K562 (cell line): ENCODE measurements around the gene DRC1. TPM values are rescaled to one million over a fixed set of nuclear protein-coding genes. Genes with fewer than 3 reads are reported as not detected.

ENCODE experiments used
- ATAC-seq: fragments of 200-7000 bp; cut with Tn5 transposase; 3 replicates; pipeline ENCODE4 v1.9.1; 2020; ENCODE audit warnings: moderate library complexity
- BruUV-seq: library from RNA; stranded (reverse); fragments of 400-500 nt; replicated peaks from 2 replicates; lab custom pipeline; 2021; lab: Mats Ljungman, UMichigan
- CTCF ChIA-PET: fragments of 300-600 bp; formaldehyde crosslinking; extraction: SDS; loops from one replicate; lab custom pipeline; 2021; ENCODE audit warnings: low intra/inter-chr PET ratio; lab: Yijun Ruan, JAX
- POLR2A ChIA-PET: fragments of 300-600, 350-650 bp; sonication (Branson Sonifier 250); formaldehyde crosslinking; extraction: SDS; loops from one replicate; lab custom pipeline; 2021; ENCODE audit warnings: antibody characterized with exemption, inconsistent platforms; lab: Yijun Ruan, JAX
- DNase-seq, 4 experiments: peaks; one replicate each; pipeline versions ENCODE4 v3.0.0 to v3.0.0-alpha.2; 2011 to 2018; ENCODE audit warnings: low spot score in 3 of 4, mixed read lengths in 3 of 4; ENCODE audit errors: extremely low read depth in 1 of 4
- FAIRE-seq: peaks from 2 replicates; lab custom pipeline; 2011; peaks lifted over from hg19 to GRCh38; lab: Jason Lieb, UNC
- H2AFZ ChIP-seq: 2 replicates; pipeline ENCODE4 v1.6.0; 2011; ENCODE audit warnings: low read depth, low read length, control low read depth, inconsistent platforms
- H3K27ac ChIP-seq: fragments of 200-600 bp; 3 replicates; pipeline ENCODE4 v1.8.0; 2011; ENCODE audit warnings: low read depth, mild to moderate bottlenecking, control low read depth, inconsistent platforms, low read length, moderate library complexity, mixed read lengths; ENCODE audit errors: extremely low read depth
- H3K27me3 ChIP-seq, 2 experiments: fragments of 300-600 bp in 1 of 2; 2 replicates in 1 of 2; 3 replicates in 1 of 2; pipeline versions ENCODE4 v1.6.0 to v1.8.0; 2011; ENCODE audit warnings: inconsistent platforms in 2 of 2, low read length in 2 of 2, mild to moderate bottlenecking in 1 of 2, mixed read lengths in 1 of 2, moderate library complexity in 1 of 2; ENCODE audit not compliant: control insufficient read depth in 2 of 2, insufficient read depth in 2 of 2
- H3K36me3 ChIP-seq: fragments of 300-600 bp; 3 replicates; pipeline ENCODE4 v1.8.0; 2011; ENCODE audit warnings: mild to moderate bottlenecking, low read length, inconsistent platforms; ENCODE audit not compliant: control insufficient read depth, insufficient read depth
- H3K4me1 ChIP-seq, 2 experiments: fragments of 200-600 bp in 1 of 2; replicated peaks in 1 of 2; 2 replicates in 1 of 2; 3 replicates in 1 of 2; pipeline versions ENCODE4 v1.5.1 to v1.8.0; 2011; ENCODE audit warnings: inconsistent platforms in 2 of 2, low read length in 2 of 2, mild to moderate bottlenecking in 1 of 2, mixed read lengths in 1 of 2, moderate library complexity in 1 of 2; ENCODE audit not compliant: control insufficient read depth in 2 of 2, insufficient read depth in 2 of 2
- H3K4me2 ChIP-seq: 2 replicates; pipeline ENCODE4 v1.6.1; 2011; ENCODE audit warnings: low read length, control low read depth, inconsistent platforms, mixed read lengths; ENCODE audit not compliant: insufficient read depth
- H3K4me3 ChIP-seq: fragments of 200-600 bp; sonication (generic), shearing (Covaris generic); 2 replicates; pipeline ENCODE4 v1.5.1; 2016; ENCODE audit warnings: control low read depth, inconsistent platforms
- H3K79me2 ChIP-seq: fragments of 200-600 bp; 3 replicates; pipeline ENCODE4 v1.8.0; 2011; ENCODE audit warnings: low read length, inconsistent platforms; ENCODE audit not compliant: control insufficient read depth, insufficient read depth
- H3K9ac ChIP-seq, 2 experiments: 2 replicates each; pipeline versions ENCODE4 v1.6.0 to v1.6.1; 2011; ENCODE audit warnings: low read depth in 2 of 2, low read length in 2 of 2, control low read depth in 1 of 2, inconsistent platforms in 1 of 2, mild to moderate bottlenecking in 1 of 2, mixed read lengths in 1 of 2; ENCODE audit not compliant: insufficient read depth in 1 of 2
- H3K9me1 ChIP-seq: one replicate; pipeline ENCODE4 v1.6.0; 2011; ENCODE audit warnings: inconsistent platforms, mild to moderate bottlenecking, low read length, moderate library complexity; ENCODE audit not compliant: control insufficient read depth, insufficient read depth
- H3K9me3 ChIP-seq: replicated peaks from 2 replicates; pipeline ENCODE4 v1.5.1; 2011; ENCODE audit warnings: low read depth, low read length, inconsistent platforms; ENCODE audit not compliant: control insufficient read depth, insufficient read depth
- H4K20me1 ChIP-seq: replicated peaks from 2 replicates; pipeline ENCODE4 v1.6.1; 2011; ENCODE audit warnings: low read length, inconsistent platforms, mixed read lengths; ENCODE audit not compliant: control insufficient read depth, insufficient read depth
- C11orf30 ChIP-seq: fragments of 450-650 bp; IDR thresholded peaks from 2 replicates; pipeline ENCODE4 v1.6.1; 2016; ENCODE audit warnings: low read depth, mild to moderate bottlenecking
- CHD4 ChIP-seq: fragments of 200-600 bp; sonication (generic); IDR thresholded peaks from 3 replicates; pipeline ENCODE4 v1.6.1; 2012; ENCODE audit warnings: low read depth, mild to moderate bottlenecking, mixed read lengths, low read length, inconsistent platforms; ENCODE audit not compliant: insufficient read depth, insufficient replicate concordance, poor library complexity, severe bottlenecking
- CREBBP ChIP-seq: IDR thresholded peaks from one replicate; pipeline ENCODE4 v1.6.1; 2012; ENCODE audit warnings: low read depth, mild to moderate bottlenecking, control low read depth, inconsistent platforms, low read length
- GTF2F1 ChIP-seq: IDR thresholded peaks from 2 replicates; pipeline ENCODE4 v1.6.1; 2011; ENCODE audit warnings: low read depth, low read length, improper control_type of control experiment
- IRF2 ChIP-seq: sonication (generic); formaldehyde crosslinking; IDR thresholded peaks from 2 replicates; pipeline ENCODE4 v1.8.1; 2022; ENCODE audit warnings: mild to moderate bottlenecking, missing genetic modification reagents
- KLF10 ChIP-seq: fragments of 250-450 bp; sonication (Bioruptor Pico); IDR thresholded peaks from 2 replicates; pipeline ENCODE4 v1.6.1; 2021; ENCODE audit warnings: matching md5 sums
- MEF2D ChIP-seq: conservative IDR thresholded peaks from 2 replicates; pipeline ENCODE4 v1.6.1; 2016; ENCODE audit warnings: low read depth, missing genetic modification characterization, missing compliant biosample characterization
- PPARD ChIP-seq: fragments of 250-450 bp; sonication (Bioruptor Pico); IDR thresholded peaks from 2 replicates; pipeline ENCODE4 v1.8.0; 2022; ENCODE audit warnings: inconsistent platforms, mild to moderate bottlenecking, moderate library complexity
- WHSC1 ChIP-seq: IDR thresholded peaks from one replicate; pipeline ENCODE4 v1.6.1; 2012; ENCODE audit warnings: low read length, control low read depth, inconsistent platforms
- ZBTB1 ChIP-seq: sonication (generic); formaldehyde crosslinking; IDR thresholded peaks from 2 replicates; pipeline ENCODE4 v1.8.1; 2023; ENCODE audit warnings: missing genetic modification reagents, low read depth, mild to moderate bottlenecking, borderline replicate concordance
- WGBS: fragments of 100-300 bp; shearing (Covaris generic); methylation state at CpG from one replicate; pipeline ENCODE4 v1.1.6; 2016; ENCODE audit warnings: low coverage, mixed read lengths; ENCODE audit not compliant: insufficient coverage; ENCODE audit errors: missing lambda C conversion rate; 5-methylcytosine and 5-hydroxymethylcytosine counted together
- in situ Hi-C: fragments of 300-500 bp; cut with MboI; formaldehyde crosslinking; loops from 4 replicates; pipeline ENCODE4 v1.15.0; 2018; ENCODE audit warnings: inconsistent platforms, mixed read lengths
- intact Hi-C: fragments of 100-400 bp; cut with micrococcal nuclease; formaldehyde crosslinking; loops from 2 replicates; pipeline ENCODE4 v1.14.2; 2022
- polyA plus RNA-seq, 8 experiments: library from polyadenylated mRNA; depleted of rRNA in 4 of 8; stranded (reverse) in 5 of 8; unstranded in 3 of 8; fragments of >200 nt; fragmentation: Nextera tagmentation in 2 of 8; fragmentation: Illumina TruSeq in 1 of 8; extraction: Ambion mirVana in 2 of 8; extraction: Trizol in 1 of 8; gene quantifications; 2 replicates each; pipeline versions ENCODE4 v1.2.1 to v1.2.3, GENCODE V29; 2011 to 2014; ENCODE audit warnings: inconsistent platforms in 1 of 8, missing spikeins in 1 of 8
- total RNA-seq, 7 experiments: library from RNA; depleted of rRNA in 6 of 7; stranded (reverse); fragments of >200 nt in 6 of 7; fragmentation: Illumina TruSeq in 2 of 7; extraction: Trizol in 2 of 7; gene quantifications; 2 replicates each; pipeline versions ENCODE4 v1.2.1 to v1.2.3, GENCODE V29; 2011 to 2021; ENCODE audit warnings: low replicate concordance in 1 of 7
- TF ChIP-seq, protein P1 (sequence below): fragments of 250-450 bp; sonication (Bioruptor Pico); IDR thresholded peaks from 2 replicates; pipeline ENCODE4 v1.5.0; 2021
- TF ChIP-seq, protein P2 (sequence below), 2 experiments: fragments of 450-650 bp in 1 of 2; sonication (generic) in 1 of 2; formaldehyde crosslinking in 1 of 2; IDR thresholded peaks in 1 of 2; conservative IDR thresholded peaks in 1 of 2; 2 replicates each; pipeline versions ENCODE4 v1.6.1 to v1.8.1; 2016 to 2023; ENCODE audit warnings: mild to moderate bottlenecking in 2 of 2, moderate library complexity in 2 of 2, inconsistent platforms in 1 of 2, missing genetic modification reagents in 1 of 2

Gene DRC1
- total and polyA plus RNA-seq, 9 of the 15 experiments (the other 6 are each of a cell fraction or from before 2014, with no cell fraction given), result 0.07 to 0.10 TPM; not detected in 7

DNA sequence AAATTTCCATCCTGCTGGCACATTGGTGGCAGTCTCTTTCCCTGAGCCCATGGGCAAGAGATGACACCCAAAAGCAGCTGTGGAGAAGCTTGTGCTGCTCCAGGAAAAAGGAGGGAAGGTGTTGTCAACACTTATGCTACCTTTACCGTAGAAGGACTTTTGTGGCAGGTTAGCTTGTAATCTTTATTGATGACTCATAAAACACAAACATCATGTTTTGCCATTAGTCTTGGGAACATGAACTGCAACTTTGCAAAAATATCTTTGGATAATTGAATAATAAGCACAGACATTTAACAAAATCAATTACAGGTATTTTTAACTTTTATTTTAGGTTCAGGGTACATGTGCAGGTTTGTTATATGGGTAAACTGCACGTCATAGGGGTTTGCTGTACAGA, 33.4 kb downstream of the DRC1 start:
- TF ChIP-seq WHSC1, result no peak
- no peak for TF ChIP-seq MEF2D (tag)
- TF ChIP-seq ZBTB1 (CRISPR knock-in tag), result no peak
- no peak for TF ChIP-seq CREBBP
- TF ChIP-seq KLF10, result no peak
- TF ChIP-seq, protein P1, sequence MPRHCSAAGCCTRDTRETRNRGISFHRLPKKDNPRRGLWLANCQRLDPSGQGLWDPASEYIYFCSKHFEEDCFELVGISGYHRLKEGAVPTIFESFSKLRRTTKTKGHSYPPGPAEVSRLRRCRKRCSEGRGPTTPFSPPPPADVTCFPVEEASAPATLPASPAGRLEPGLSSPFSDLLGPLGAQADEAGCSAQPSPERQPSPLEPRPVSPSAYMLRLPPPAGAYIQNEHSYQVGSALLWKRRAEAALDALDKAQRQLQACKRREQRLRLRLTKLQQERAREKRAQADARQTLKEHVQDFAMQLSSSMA (CRISPR knock-in tag), result no peak
- TF ChIP-seq C11orf30, result 0 out of 2 replicates have a peak, but pooled peaks have one; percentile 5
- TF ChIP-seq IRF2 (CRISPR knock-in tag), result no peak
- TF ChIP-seq CHD4, result no peak
- no peak for TF ChIP-seq PPARD (CRISPR knock-in tag)
- TF ChIP-seq, protein P2, sequence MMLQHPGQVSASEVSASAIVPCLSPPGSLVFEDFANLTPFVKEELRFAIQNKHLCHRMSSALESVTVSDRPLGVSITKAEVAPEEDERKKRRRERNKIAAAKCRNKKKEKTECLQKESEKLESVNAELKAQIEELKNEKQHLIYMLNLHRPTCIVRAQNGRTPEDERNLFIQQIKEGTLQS (IDR thresholded peaks at IDR 0.05), result peak; percentile 36
- TF ChIP-seq, protein P2 (CRISPR knock-in tag; conservative IDR thresholded peaks at IDR 0.05), result no peak
- TF ChIP-seq GTF2F1, result no peak
- ChIA-PET CTCF (no interaction called here), POLR2A (interaction anchor here (1.3 kb wide), 1 partner anchor 9 kb away, joined by 5 read pairs; no protein-coding TSS in a partner anchor)
- Histone ChIP-seq H2AFZ (0 out of 2 replicates have a peak overlapping the region, but pooled peaks have one; percentile 2), H4K20me1 (no peaks in the 10 kb centered on the region), H3K4me2 (no peak overlapping the region), H3K4me1 (no peaks in the 10 kb centered on the region; a peak in 3 of 5 replicates), H3K36me3 (no peaks in the 10 kb centered on the region), H3K27me3 (0 out of 5 replicates have a peak, but pooled peaks cover 0 to 4% of the 10 kb centered on the region in 2 experiments), H3K79me2 (no peaks in the 10 kb centered on the region), H3K4me3 (no peak overlapping the region), H3K9me3 (no peaks in the 10 kb centered on the region; the same call in 1 of the 2 replicates), H3K27ac (no peak overlapping the region), H3K9ac (no peak overlapping the region), H3K9me1 (no peaks in the 10 kb centered on the region)
- DNase-seq (no peak), ATAC-seq (no peak), FAIRE-seq (no peak)
- in situ Hi-C loops (no loop called here), intact Hi-C loops (no loop called here)
- 35% methylated on average over 2 of the region's 2 CpGs for WGBS
- BruUV-seq, result no TSS peak
